H1 (cell line): ENCODE results near the gene TOP2B. TPM values are rescaled to one million over a fixed set of nuclear protein-coding genes. Genes with fewer than 3 reads are reported as not detected.

Experiments
- CTCF ChIA-PET: fragments of 300-600 bp; sonication (Branson Sonifier 250); formaldehyde crosslinking; loops from one replicate; lab custom pipeline; 2021; ENCODE audit not compliant: partially characterized antibody; lab: Charles Lee
- POLR2A ChIA-PET: fragments of 300-600 bp; sonication (Branson Sonifier 250); formaldehyde crosslinking; loops from one replicate; lab custom pipeline; 2021; ENCODE audit warnings: inconsistent platforms; ENCODE audit not compliant: partially characterized antibody; lab: Charles Lee
- DNase-seq, 2 experiments: peaks; one replicate each; pipeline versions ENCODE4 v3.0.0 to v3.0.0-alpha.2; 2010 to 2022; ENCODE audit warnings: low spot score in 2 of 2, low read depth in 1 of 2, mixed read lengths in 1 of 2
- FAIRE-seq: peaks from 2 replicates; lab custom pipeline; 2011; peaks lifted over from hg19 to GRCh38; lab: Jason Lieb, UNC
- H2AFZ ChIP-seq: 2 replicates; pipeline ENCODE4 v1.8.1; 2012; ENCODE audit warnings: low read length, inconsistent platforms
- H2AK5ac ChIP-seq: 2 replicates; pipeline ENCODE4 v1.6.1; 2013; ENCODE audit warnings: low read depth, low read length
- H2BK120ac ChIP-seq: replicated peaks from 2 replicates; pipeline ENCODE3; 2013; ENCODE audit warnings: low read depth, low read length, inconsistent platforms
- H2BK12ac ChIP-seq: 2 replicates; pipeline ENCODE4 v1.6.1; 2013; ENCODE audit warnings: low read depth, low read length
- H2BK15ac ChIP-seq: 2 replicates; pipeline ENCODE4 v1.6.1; 2013; ENCODE audit warnings: low read length
- H2BK20ac ChIP-seq: 2 replicates; pipeline ENCODE4 v1.6.1; 2013; ENCODE audit warnings: low read length
- H2BK5ac ChIP-seq: 2 replicates; pipeline ENCODE4 v1.6.1; 2013; ENCODE audit warnings: low read depth, low read length
- H3K14ac ChIP-seq: 2 replicates; pipeline ENCODE4 v1.6.1; 2013; ENCODE audit warnings: inconsistent platforms; ENCODE audit not compliant: insufficient read length
- H3K18ac ChIP-seq: 2 replicates; pipeline ENCODE4 v1.6.1; 2013; ENCODE audit warnings: low read length; ENCODE audit errors: extremely low read depth
- H3K23ac ChIP-seq: 2 replicates; pipeline ENCODE4 v1.6.1; 2013; ENCODE audit warnings: inconsistent platforms; ENCODE audit not compliant: insufficient read length
- H3K23me2 ChIP-seq: 2 replicates; pipeline ENCODE4 v1.6.1; 2013; ENCODE audit warnings: low read depth, low read length
- H3K27ac ChIP-seq: 2 replicates; pipeline ENCODE4 v1.6.1; 2011; ENCODE audit warnings: low read depth, low read length, inconsistent platforms
- H3K27me3 ChIP-seq, 4 experiments: replicated peaks in 1 of 4; 1 replicate in 1 of 4; 2 replicates in 3 of 4; pipeline versions ENCODE4 v1.6.1 to v1.8.1; 2011 to 2013; ENCODE audit warnings: low read length in 3 of 4, mild to moderate bottlenecking in 3 of 4, inconsistent platforms in 2 of 4, mixed read lengths in 2 of 4, moderate library complexity in 1 of 4; ENCODE audit not compliant: control insufficient read depth in 3 of 4, insufficient read depth in 3 of 4; ENCODE audit errors: extremely low read depth in 1 of 4
- H3K36me3 ChIP-seq, 4 experiments: 2 replicates each; pipeline versions ENCODE4 v1.6.1 to v1.8.1; 2011 to 2013; ENCODE audit warnings: mild to moderate bottlenecking in 4 of 4, low read length in 3 of 4, moderate library complexity in 2 of 4, control low read depth in 1 of 4, inconsistent platforms in 1 of 4; ENCODE audit not compliant: insufficient read depth in 4 of 4, control insufficient read depth in 2 of 4
- H3K4ac ChIP-seq: replicated peaks from 2 replicates; pipeline ENCODE3; 2013; ENCODE audit warnings: low read length, low read depth, mixed read lengths, inconsistent platforms; ENCODE audit not compliant: insufficient read length
- H3K4me1 ChIP-seq, 4 experiments: replicated peaks in 1 of 4; 1 replicate in 1 of 4; 2 replicates in 3 of 4; pipeline versions ENCODE4 v1.6.1 to v1.8.1; 2011 to 2013; ENCODE audit warnings: low read length in 3 of 4, inconsistent platforms in 2 of 4, mixed read lengths in 1 of 4; ENCODE audit not compliant: insufficient read depth in 4 of 4, control insufficient read depth in 3 of 4
- H3K4me2 ChIP-seq, 2 experiments: 2 replicates each; pipeline versions ENCODE4 v1.6.1 to v1.8.1; 2011 to 2013; ENCODE audit warnings: low read depth in 2 of 2, low read length in 2 of 2, control low read depth in 1 of 2, inconsistent platforms in 1 of 2, mild to moderate bottlenecking in 1 of 2; ENCODE audit not compliant: insufficient read depth in 1 of 2
- H3K4me3 ChIP-seq, 4 experiments: fragments of 200-600, 300-600 bp in 1 of 4; sonication (generic), shearing (Covaris generic), sonication (Bioruptor Twin) in 1 of 4; 2 replicates each; pipeline versions ENCODE4 v1.5.1 to v1.8.1; 2011 to 2016; ENCODE audit warnings: low read length in 4 of 4, low read depth in 3 of 4, control low read depth in 2 of 4, inconsistent platforms in 2 of 4, mild to moderate bottlenecking in 2 of 4, mixed read lengths in 1 of 4, moderate library complexity in 1 of 4; ENCODE audit not compliant: insufficient read depth in 2 of 4; ENCODE audit errors: extremely low read depth in 1 of 4
- H3K56ac ChIP-seq: replicated peaks from 2 replicates; pipeline ENCODE3; 2013; ENCODE audit warnings: low read depth, mild to moderate bottlenecking, mixed read lengths, low read length, inconsistent platforms; ENCODE audit not compliant: insufficient read length
- H3K79me1 ChIP-seq: 2 replicates; pipeline ENCODE4 v1.6.1; 2013; ENCODE audit warnings: low read depth, low read length, control low read depth
- H3K79me2 ChIP-seq, 2 experiments: 2 replicates each; pipeline versions ENCODE4 v1.6.1 to v1.8.1; 2012 to 2013; ENCODE audit warnings: low read length in 2 of 2, mild to moderate bottlenecking in 2 of 2, inconsistent platforms in 1 of 2; ENCODE audit not compliant: insufficient read depth in 2 of 2, control insufficient read depth in 1 of 2
- H3K9ac ChIP-seq, 4 experiments: replicated peaks in 1 of 4; 1 replicate in 1 of 4; 2 replicates in 3 of 4; pipeline versions ENCODE4 v1.6.1 to v1.8.1; 2011 to 2013; ENCODE audit warnings: low read depth in 3 of 4, low read length in 3 of 4, control low read depth in 2 of 4, mild to moderate bottlenecking in 2 of 4, moderate library complexity in 2 of 4, inconsistent platforms in 1 of 4; ENCODE audit errors: extremely low read depth in 1 of 4
- H3K9me3 ChIP-seq, 2 experiments: 2 replicates each; pipeline versions ENCODE4 v1.6.1 to v1.8.1; 2012 to 2013; ENCODE audit warnings: mild to moderate bottlenecking in 2 of 2, moderate library complexity in 2 of 2, control low read depth in 1 of 2, inconsistent platforms in 1 of 2, low read depth in 1 of 2, low read length in 1 of 2, mixed read lengths in 1 of 2; ENCODE audit not compliant: insufficient read depth in 2 of 2
- H4K20me1 ChIP-seq, 2 experiments: replicated peaks in 1 of 2; 2 replicates each; pipeline versions ENCODE3 to v1.8.1; 2011 to 2013; ENCODE audit warnings: inconsistent platforms in 2 of 2, low read length in 2 of 2, mild to moderate bottlenecking in 1 of 2; ENCODE audit not compliant: insufficient read depth in 2 of 2, control insufficient read depth in 1 of 2
- H4K5ac ChIP-seq: 2 replicates; pipeline ENCODE4 v1.6.1; 2013; ENCODE audit warnings: low read length, low read depth, mixed read lengths, inconsistent platforms; ENCODE audit not compliant: insufficient read length
- H4K8ac ChIP-seq: 2 replicates; pipeline ENCODE4 v1.8.0; 2013; ENCODE audit warnings: mild to moderate bottlenecking, moderate library complexity, low read length, inconsistent platforms; ENCODE audit not compliant: insufficient read depth; ENCODE audit errors: extremely low read depth
- H4K91ac ChIP-seq: replicated peaks from 2 replicates; pipeline ENCODE3; 2013; ENCODE audit warnings: low read length, mixed read lengths, inconsistent platforms; ENCODE audit not compliant: insufficient read length
- EP300 ChIP-seq, 2 experiments: IDR thresholded peaks; 1 replicate in 1 of 2; 2 replicates in 1 of 2; pipeline ENCODE4 v1.6.1; 2011 to 2012; ENCODE audit warnings: low read depth in 2 of 2, low read length in 2 of 2, mild to moderate bottlenecking in 2 of 2, borderline replicate concordance in 1 of 2, inconsistent platforms in 1 of 2, moderate library complexity in 1 of 2
- HDAC6 ChIP-seq: IDR thresholded peaks from one replicate; pipeline ENCODE4 v1.7.1; 2012; ENCODE audit warnings: low read depth, mild to moderate bottlenecking, inconsistent platforms, low read length, moderate library complexity
- WGBS, 2 experiments: shearing (Covaris generic) in 1 of 2; methylation state at CpG; one replicate each; pipeline versions ENCODE4 v1.1.6 to v1.1.7; 2013 to 2015; ENCODE audit warnings: low lambda C conversion rate in 2 of 2, mixed read lengths in 2 of 2, inconsistent platforms in 1 of 2, low coverage in 1 of 2, missing lambda C conversion rate in 1 of 2; ENCODE audit not compliant: insufficient replicate concordance in 2 of 2, insufficient coverage in 1 of 2, insufficient read length in 1 of 2; ENCODE audit errors: extremely low coverage in 1 of 2, missing lambda C conversion rate in 1 of 2; 5-methylcytosine and 5-hydroxymethylcytosine counted together
- polyA plus RNA-seq, 7 experiments: library from polyadenylated mRNA; depleted of rRNA in 3 of 7; stranded (reverse) in 5 of 7; unstranded in 2 of 7; fragments of >200 nt in 5 of 7; fragments of 200-250 nt in 2 of 7; gene quantifications; 1 replicate in 5 of 7; 2 replicates in 1 of 7; 4 replicates in 1 of 7; pipeline versions ENCODE4 v1.2.1 to v1.2.3, GENCODE V29; 2011 to 2013; ENCODE audit warnings: missing spikeins in 2 of 7, mixed read lengths in 2 of 7
- total RNA-seq: library from RNA; stranded (reverse); fragmentation: NEBNext Ultra II Directional; extraction: Animal tissue kit (Norgen Biotek cat#: 25700); gene quantifications from 2 replicates; pipeline ENCODE4 v1.2.1, GENCODE V29; 2021

Gene TOP2B
- total and polyA plus RNA-seq, 2 of the 8 experiments (the other 6 are each of a cell fraction or from before 2014, with no cell fraction given) = 34.9 to 206 TPM

DNA sequence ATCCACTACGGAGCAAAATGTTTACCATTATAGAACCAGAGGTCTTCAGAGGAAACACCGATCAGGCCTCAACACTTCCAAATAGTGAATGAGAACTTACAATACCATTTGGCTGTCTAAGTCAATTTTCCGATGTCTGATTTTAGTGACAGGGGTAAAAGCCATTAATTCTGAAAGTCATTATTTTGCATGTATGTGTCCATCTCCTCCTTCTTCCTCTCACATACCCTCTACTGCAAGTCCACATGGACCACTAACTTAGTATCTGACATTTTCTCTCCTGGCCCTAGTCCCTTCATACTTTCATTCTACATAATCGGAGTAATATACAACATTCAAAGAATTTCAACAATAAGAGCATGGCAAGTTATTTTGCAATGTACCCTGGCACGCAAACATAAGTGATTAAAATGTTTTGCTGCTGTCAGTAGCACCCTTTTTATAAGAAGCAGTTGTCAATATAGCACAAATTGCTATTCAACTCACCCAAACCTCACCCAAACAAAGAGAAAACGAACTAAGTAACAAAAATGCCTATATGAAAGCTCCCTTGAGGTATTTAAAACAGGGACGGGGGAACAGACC is 1.9 kb downstream of the TOP2B start:
- Histone ChIP-seq H3K9me3 (no peaks in the 10 kb centered on the region), H3K23ac (no peak overlapping the region), H3K4me2 (peak overlapping the region; percentile 75 to 79), H3K56ac (no peak overlapping the region), H2BK5ac (no peak overlapping the region), H2AFZ (no peak overlapping the region), H2AK5ac (no peak overlapping the region), H2BK15ac (no peak overlapping the region), H3K23me2 (peaks cover 7% of the 10 kb centered on the region; the same call in 1 of the 2 replicates), H4K5ac (no peak overlapping the region), H3K18ac (no peak overlapping the region), H2BK20ac (no peak overlapping the region), H4K91ac (no peak overlapping the region), H3K79me1 (0 out of 2 replicates have a peak, but pooled peaks cover 2% of the 10 kb centered on the region), H2BK12ac (no peak overlapping the region), H2BK120ac (no peak overlapping the region), H4K20me1 (peaks cover 6 to 10% of the 10 kb centered on the region in 2 experiments), H3K14ac (no peak overlapping the region), H3K4me3 (peak overlapping the region; percentile 60 to 86 (median 77)), H3K27me3 (no peaks in the 10 kb centered on the region), H3K4ac (no peak overlapping the region), H3K27ac (no peak overlapping the region), H3K9ac (peak overlapping the region; percentile 53 to 71 (median 66); a peak in 4 of 7 replicates), H3K4me1 (peaks cover 0 to 11% (median 6%) of the 10 kb centered on the region in 4 experiments; a peak in 4 of 7 replicates), H3K79me2 (peaks cover 14 to 58% of the 10 kb centered on the region in 2 experiments), H3K36me3 (no peaks in the 10 kb centered on the region), H4K8ac (no peak overlapping the region)
- FAIRE-seq (no peak), DNase-seq (no peak)
- 55% methylated on average over 7 of the region's 7 CpGs; no CpG with 5 or more reads in 1 of the 2 experiments for WGBS, 2 experiments
- TF ChIP-seq HDAC6 (no peak), EP300 (IDR thresholded peaks at IDR 0.05; ENCODE audit: borderline replicate concordance in 1 of 2, low read depth in 2 of 2, low read length in 2 of 2) (no peak)
- CTCF ChIA-PET = interaction anchor here (1.2 to 3.8 kb wide), 2 partner anchors 14 to 15 kb away, joined by 3 to 22 read pairs; no protein-coding TSS in a partner anchor
- POLR2A ChIA-PET = interaction anchor here (1.1 to 1.8 kb wide), 2 partner anchors 121 to 195 kb away, joined by 5 read pairs; partner anchors contain the start of gene NGLY1
